ENCODE measurements around the gene HTR3B.
"Not testable (repeated sequence)": the region's sequence is repeated elsewhere in the genome, so short reads cannot be mapped to it uniquely, and the experiment has no call there.

The HTR3B gene

GRCh38 chr11:113904379-113905101 is at the start of gene HTR3B:
TSS of gene HTR3B (plus strand) at chr11:113904796. CDS start at chr11:113904934, 138 bp downstream.
- DNase-seq (ENCODE audit: low read depth): no peak

- no peak for DNase-seq (ENCODE audit: low read depth)
These were observed 48.8 kb upstream of the HTR3B start for GRCh38 chr11:113855803-113856202.

GRCh38 chr11:113856966-113857759 is 47.4 kb upstream of the HTR3B start:
- no peak for DNase-seq (ENCODE audit: low read depth)

DNA sequence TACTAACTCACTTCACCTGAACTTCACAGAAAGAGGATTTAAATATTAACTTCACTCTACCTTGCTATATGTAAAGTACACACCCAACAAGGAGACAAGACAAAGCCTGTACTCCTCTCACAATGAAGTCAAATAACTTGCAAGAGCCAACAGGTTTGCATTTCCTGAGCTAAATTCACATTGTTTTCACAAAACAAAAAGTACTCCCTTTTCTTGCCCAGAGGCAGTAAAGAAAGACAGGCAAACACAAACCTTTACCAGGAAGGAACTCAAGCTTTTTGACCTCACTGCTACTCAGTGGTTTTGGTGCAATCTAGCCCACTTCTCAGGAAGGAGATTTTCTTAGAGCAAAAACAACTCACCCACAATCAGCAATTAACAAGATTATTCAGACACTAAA is 44.9 kb upstream of the HTR3B start:
- no peak for DNase-seq (ENCODE audit: low read depth)

- peak; percentile 48 for DNase-seq (ENCODE audit: low read depth)
These were observed 42.2 kb upstream of the HTR3B start for GRCh38 chr11:113862435-113862834.

DNA sequence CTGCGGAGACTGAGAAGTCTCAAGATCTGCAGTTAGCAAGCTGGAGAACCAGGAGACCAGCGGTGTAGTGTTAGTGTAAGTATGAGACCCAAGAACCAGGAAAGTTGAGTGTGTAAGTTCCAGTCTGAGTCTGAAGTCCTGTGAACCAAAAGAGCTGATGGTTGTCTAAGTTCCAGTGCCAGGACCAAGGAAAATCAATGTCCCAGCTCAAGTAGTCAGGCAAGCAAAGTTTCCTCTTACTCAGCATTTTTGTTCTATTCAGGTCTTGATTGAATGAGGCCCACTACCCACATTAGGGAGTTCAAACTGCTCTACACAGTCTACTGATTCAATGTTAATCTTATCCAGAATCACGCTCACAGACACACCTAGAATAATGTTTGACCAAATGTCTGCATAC is 40.2 kb upstream of the HTR3B start:
- DNase-seq (ENCODE audit: low read depth): no peak

DNA sequence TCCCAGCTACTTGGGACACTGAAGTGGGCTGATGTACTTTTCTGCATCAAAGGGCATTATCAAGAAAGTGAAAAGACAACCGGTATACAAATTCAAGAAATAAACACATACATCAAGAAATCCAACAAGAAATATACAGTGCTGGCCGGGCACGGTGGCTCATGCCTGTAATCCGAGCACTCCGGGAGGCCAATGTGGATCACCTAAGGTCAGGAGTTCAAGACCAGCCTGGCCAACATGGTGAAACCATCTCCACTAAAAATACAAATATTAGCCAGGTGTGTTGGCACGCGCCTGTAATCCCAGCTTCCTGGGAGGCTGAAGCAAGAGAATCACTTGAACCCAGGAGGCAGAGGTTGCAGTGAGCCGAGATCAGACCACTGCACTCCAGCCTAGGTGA is 38.7 kb upstream of the HTR3B start:
- no peak for DNase-seq (ENCODE audit: low read depth)

DNA sequence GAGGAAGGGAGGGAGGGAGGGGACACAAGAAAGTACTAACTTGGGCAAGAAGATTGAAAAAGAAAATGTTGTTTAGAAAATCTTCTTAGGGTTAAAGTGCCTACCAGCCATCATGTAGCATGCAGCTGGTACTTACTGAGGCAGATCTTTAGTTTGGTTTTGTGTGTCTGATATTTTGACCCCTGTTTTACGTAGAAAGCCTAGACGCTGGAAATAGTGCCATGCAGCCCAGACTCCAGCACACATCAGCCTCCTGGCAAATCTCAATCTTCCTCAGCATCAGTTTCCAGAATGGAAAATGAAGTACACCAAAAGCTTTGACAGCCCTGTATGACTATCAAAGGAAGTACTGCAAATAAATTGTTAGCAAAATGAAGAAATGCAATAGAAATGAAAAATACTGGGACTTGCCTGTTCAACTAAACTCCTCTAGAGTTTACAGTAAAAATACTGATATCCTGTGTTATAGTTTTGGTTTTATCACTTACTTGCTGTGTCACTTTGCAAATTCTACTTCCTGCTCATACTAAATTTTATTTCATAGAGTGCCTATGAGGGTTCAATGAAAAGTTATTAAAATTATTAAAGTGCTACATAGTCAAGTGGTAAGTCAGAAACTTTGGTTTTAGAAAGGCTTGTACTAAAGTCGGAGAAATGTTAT is 36.6 kb upstream of the HTR3B start:
- DNase-seq (ENCODE audit: low read depth): no peak

DNA sequence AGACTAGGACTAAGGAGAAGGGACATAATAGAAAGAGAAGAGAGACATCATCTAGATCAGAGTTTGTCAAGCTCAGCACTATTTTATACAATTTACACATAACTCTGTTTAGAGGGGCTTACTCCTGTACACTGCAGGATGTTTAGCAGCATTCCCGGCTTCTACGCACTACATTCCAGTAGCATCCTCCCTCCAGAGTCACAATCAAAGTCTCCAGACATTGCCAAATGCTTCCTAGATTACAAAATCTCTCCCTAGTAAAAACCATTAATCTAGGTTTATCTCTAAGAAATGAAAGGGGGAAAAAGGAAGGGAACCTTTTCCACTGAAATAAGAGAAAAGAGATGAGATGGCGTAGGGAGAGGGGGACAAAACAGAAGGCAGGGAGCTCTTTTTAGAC is 33.3 kb upstream of the HTR3B start:
- DNase-seq (ENCODE audit: low read depth): no peak

DNA sequence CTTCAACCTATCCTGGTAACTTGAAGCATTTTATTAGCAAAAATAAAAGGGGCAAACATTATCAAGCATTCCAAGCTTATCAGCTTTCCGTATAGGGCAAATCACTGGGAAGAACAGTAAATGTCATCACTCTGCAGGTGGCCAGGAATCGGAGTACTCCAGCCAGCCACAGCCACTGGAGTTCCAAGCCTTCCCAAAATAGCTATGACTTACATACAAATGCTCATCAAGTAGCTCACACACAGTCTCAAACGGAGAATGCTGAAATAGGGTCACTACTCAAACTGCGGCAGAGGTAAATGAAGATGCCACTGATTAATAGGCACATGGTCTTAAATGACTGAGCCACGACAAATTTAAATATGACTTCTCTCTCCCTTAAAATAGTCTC is 31.4 kb upstream of the HTR3B start:
- DNase-seq (ENCODE audit: low read depth): no peak

DNA sequence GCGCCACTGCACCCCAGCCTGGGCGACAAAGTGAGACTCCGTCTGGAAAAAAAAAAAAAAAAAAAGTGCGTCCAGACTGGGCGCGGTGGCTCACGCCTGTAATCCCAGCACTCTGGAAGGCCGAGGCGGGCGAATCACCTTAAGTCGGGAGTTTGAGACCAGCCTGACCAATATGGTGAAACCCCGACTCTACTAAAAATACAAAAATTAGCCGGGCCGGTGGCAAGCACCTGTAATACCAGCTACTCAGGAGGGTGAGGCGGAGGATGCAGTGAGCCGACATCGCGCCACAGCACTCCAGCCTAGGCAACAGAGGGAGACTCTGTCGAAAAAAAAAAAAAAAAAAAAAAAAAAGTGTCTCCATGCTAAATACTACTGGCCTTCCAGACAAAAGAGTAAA is 30.5 kb upstream of the HTR3B start:
- no peak for DNase-seq (ENCODE audit: low read depth)

DNA sequence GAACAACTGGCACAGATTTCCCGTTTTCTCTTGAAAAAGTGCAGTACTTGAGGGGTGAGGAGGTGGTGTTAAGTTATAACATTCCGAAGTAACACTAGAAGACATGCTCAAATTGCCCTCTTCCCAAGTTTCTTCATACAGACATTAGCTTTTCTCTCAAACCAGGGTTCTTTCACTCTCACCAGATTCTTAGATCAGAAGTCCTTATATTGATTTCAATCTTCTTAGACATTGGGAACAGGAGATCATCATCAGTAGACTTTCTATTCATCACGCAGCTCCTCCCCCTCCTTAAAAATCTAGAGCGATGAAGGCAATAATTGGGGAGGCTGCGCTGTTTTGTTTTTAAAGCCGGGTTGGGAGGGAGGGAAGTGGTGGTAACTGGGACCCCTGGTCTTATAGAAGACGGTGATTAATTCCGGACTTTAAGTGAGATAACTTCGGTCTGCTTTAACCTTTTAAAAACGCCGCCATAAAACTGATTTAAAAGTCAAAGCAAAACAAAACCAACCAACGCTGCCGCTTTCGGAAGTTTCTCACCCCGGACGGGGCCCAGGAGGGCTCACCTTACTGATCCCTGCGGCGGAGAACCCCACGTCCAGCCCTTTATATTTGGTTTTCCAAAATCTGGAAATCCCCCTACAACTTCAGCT is 29.9 kb upstream of the HTR3B start:
- DNase-seq (ENCODE audit: low read depth): peak; percentile 43

DNA sequence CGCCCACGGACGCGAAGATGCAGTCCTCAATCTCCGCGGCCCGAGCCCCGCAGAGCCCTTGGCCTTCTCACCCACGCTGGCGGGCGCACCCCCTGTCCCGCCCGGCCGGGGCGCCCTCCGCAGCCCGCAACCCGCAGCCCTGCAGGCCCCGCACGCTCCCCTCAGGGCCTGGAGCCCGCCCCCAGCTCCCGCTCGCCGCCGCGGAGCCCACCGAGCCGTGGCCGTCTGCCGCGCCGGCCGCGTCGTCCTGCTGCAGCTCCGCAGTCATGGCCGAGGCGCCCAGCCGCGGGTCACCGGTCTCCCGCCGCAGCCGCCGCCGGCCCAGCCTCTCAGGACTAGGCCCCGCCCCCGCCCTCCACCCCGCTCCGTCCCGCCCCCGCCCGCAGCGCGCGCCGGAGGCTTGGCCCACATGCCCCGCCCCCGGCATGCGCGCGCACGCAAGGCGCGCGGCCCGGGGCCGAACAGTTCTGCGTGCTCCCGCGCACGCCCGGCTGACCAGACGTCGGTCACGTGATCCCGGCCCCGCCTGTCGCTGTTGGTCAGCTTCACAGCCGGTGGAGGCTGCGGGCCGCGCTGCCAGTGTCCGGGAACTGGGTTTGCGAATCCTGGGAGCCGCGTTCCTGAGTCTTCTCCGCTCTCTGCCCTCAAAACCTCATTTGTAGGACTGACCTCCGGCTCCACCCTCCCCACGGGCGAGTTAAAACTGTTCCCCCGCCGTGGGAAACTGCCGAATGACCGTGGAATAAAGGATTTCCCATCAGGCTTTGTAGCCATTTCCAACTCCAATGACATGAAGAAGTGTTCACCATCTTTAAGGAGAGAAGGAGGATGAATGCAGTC is 29.1 kb upstream of the HTR3B start, which contains the start of gene USP28:
Gene USP28, minus strand, starts transcription at position 339 of the 840 bp plus-strand sequence. Its CDS starts 71 bp downstream, at position 268.
- DNase-seq (ENCODE audit: low read depth): peak; percentile 95

DNA sequence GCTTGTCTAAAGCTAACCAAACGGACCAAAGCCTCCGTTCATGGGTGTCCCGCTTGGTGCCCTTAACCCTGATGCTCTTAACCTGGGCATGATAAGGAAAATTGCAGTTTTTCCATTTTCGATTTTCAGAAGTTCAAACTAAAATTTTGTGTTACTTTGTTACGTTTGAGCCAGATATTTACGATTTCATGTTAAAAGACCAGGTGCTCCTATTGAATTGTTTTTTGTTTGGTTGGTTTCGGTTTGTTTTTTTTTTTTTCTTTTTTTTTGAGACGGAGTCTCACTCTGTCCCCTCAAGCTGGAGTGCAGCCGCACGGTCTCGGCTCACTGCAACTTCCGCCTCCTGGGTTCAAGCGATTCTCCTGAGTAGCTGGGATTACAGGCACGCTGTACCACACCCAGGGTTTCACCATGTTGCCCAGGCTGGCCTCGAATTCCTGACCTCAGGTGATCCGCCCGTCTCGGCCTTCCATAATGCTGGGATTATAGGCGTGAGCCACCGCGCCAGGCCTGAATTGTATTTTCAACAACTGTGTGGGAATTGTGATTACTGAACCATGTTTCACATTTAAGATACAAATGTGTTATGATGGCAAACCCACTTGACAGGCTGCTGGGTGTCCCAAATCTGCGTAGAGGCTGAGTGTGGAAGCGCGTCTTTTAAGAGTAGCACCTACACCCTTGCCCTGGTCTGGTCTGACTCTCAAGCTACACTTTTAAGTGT is 28.4 kb upstream of the HTR3B start:
- no peak for DNase-seq (ENCODE audit: low read depth)

- no peak for DNase-seq (ENCODE audit: low read depth)
These were observed 27.6 kb upstream of the HTR3B start for GRCh38 chr11:113876798-113877669.

GRCh38 chr11:113877670-113878055 is 26.9 kb upstream of the HTR3B start:
- no peak for DNase-seq (ENCODE audit: low read depth)

DNA sequence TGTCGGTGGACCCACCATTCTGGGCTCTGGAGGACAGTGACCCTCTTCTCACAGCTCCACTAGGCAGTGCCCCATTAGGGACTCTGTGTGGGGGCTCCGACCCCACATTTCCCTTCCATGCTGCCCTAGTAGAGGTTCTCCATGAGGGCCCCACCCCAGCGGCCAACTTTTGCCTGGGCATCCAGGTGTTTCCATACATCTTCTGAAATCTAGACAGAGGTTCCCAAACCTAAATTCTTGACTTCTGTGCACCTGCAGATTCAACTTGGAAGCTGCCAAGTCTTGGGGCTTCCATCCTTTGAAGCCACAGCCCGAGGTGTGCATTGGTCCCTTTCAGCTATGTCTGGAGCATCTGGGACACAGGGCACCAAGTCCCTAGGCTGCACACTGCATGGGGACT is 25.1 kb upstream of the HTR3B start:
- not testable (repeated sequence) for DNase-seq (ENCODE audit: low read depth)

- DNase-seq (ENCODE audit: low read depth): no peak
These were observed 23.6 kb upstream of the HTR3B start for GRCh38 chr11:113880971-113881370.

GRCh38 chr11:113881856-113882255 is 22.7 kb upstream of the HTR3B start:
- peak; percentile 18 for DNase-seq (ENCODE audit: low read depth)

DNA sequence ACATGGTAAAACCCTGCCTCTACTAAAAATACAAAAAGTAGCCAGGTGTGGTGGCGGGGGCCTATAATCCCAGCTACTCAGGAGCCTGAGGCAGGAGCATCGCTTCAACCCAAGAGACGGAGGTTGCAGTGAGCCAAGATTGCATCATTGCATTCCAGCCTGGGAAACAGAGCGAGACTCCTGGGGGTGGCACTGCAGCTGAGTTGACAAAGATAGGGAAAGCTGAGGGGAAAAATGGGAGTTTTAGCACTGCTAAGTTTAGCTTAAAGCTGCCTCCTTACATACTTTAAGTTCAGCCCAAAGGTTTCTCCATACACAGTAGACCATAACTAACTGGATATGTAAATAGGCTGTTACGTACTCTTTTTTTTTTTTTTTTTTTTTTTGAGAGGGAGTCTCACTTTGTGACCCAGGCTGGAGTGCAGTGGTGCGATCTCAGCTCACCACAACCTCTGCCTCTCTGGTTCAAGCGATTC is 20.2 kb upstream of the HTR3B start:
- no peak for DNase-seq (ENCODE audit: low read depth)

Measured in ELR (cell line).